Right ventricle myocardium inferior (tissue), 1 donor: ENCODE results near the gene CSTPP1. TPM values are rescaled to one million over a fixed set of nuclear protein-coding genes. Genes with fewer than 3 reads are reported as not detected.
"Not testable (repeated sequence)": the region's sequence is repeated elsewhere in the genome, so short reads cannot be mapped to it uniquely, and the experiment has no call there.

Experiments
- ATAC-seq: fragments of 200-7000 bp; cut with Tn5 transposase; one replicate; pipeline ENCODE4 v1.9.1; 2020; ENCODE audit warnings: mild to moderate bottlenecking, moderate library complexity
- DNase-seq: peaks from one replicate; pipeline ENCODE4 v3.0.0; 2021; ENCODE audit errors: missing footprints
- intact Hi-C: fragments of 100-400 bp; cut with DNase I; formaldehyde crosslinking; loops from one replicate; pipeline ENCODE4 v1.11.0; 2022
- total RNA-seq: library from RNA; stranded (reverse); fragmentation: NEBNext Ultra II Directional; extraction: Animal tissue kit (Norgen Biotek cat#: 25700); gene quantifications from one replicate; pipeline ENCODE4 v1.2.1, GENCODE V29; 2021
- donor health status: DM: no; HTN: yes; CAD: no; lungs with severe emphysema.

The CSTPP1 gene
- total RNA-seq, 1 donor from 2014 or later, result 11.0 TPM

DNA sequence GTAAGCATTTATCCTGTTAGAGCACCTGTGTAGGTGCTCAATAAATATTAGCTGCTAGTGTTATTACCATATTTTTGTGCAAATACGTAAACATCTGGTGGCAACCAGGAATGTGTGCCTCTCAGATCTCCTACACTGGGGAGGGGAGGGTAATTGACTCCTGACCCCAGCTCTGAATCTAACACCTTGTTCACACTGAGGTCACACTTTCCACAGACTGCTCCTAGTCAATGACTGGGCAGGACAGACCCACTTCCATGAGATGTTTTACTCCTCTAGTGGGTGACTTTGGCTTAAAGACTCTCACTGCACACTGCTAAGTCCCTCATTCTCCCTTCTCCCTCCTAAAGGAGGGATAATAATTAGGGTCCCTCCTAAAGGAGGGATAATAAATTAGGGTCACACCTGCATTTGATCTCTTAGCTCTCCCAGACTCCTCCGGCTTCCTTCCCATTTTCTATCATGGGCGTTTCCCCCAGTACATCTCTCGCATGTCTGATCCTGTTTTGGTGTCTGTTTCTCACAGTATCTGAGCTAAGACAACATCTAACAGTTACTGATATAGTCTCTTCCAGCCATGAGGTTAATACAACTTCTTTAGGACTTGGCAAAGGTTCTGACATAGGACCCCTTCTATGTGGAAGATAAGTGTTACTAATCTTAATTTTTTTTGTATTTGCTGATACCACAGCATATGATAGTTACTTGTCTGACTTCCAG is 8.0 kb downstream of the CSTPP1 start:
- intact Hi-C loops, result no loop called here
- ATAC-seq, result no peak
- no peak for DNase-seq

DNA sequence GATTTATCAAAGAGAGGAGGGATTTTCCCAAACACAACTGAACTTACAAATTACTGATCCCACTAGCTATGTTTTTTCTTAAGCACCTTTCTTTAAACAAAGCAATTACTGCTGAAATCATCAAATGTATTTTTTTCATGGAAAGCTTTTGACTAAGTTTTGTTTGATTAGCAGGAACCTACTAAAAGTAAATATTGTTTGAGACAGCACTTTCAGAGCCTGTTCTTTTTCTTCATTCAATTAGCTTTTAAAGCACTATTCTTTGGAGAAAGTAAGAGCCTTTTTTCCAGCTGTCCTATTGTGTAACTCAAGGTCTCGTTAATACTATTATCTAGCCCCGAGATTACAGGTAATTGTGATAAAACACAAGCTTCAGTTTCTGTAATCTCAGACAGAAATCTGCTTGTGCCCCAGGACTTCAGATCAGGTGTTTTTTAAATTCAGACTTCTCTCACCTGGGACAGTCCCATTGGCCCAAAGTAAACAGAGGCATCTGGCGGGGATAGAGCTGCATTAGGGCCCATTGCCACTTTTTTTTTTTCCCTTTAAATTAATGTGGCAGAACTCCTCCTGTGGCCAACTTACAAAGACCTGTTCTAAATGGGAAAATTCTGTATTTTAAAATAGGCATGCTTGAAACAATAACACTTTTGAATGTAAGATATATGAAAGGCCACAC is 11.0 kb downstream of the CSTPP1 start:
- ATAC-seq, result no peak
- intact Hi-C loops, result no loop called here

DNA sequence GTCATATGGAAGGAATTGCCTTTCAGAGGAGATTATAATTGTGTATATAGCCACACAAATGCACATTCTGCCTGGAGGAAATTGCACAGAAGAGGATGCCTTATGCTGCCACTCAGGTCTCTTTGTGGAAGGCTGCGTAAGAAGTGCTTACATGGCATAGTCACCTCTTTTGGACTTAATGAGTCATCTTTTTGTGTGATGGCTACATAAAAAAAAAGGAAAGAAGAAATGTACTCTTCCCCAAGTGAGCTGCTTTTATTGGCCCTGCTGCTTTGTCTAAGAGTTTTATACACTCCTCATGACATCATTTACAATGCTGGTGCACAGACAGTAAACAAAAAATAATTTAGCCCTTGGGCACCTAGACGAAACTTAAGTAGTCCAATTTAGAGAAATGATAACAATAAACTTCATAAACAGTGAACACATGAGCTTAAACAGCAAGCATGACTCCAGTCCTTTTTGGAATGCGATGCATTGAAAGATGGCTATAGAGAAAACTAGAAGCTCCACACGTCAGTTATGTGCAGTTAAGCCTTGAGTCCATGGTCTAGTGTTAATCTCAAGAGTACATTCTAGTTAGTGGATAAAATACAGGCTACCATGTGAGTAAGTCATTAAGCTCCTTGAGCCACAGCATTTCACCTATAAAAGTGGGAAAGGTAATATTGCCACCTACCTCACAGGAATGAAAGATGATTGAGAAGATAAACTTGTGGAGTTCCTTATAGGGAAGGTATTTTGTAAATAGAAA is 12.0 kb downstream of the CSTPP1 start:
- intact Hi-C loops, result no loop called here
- no peak for ATAC-seq
- DNase-seq, result no peak

More for the DNA sequence above, 11.0 kb downstream of the CSTPP1 start:
- no peak for DNase-seq

DNA sequence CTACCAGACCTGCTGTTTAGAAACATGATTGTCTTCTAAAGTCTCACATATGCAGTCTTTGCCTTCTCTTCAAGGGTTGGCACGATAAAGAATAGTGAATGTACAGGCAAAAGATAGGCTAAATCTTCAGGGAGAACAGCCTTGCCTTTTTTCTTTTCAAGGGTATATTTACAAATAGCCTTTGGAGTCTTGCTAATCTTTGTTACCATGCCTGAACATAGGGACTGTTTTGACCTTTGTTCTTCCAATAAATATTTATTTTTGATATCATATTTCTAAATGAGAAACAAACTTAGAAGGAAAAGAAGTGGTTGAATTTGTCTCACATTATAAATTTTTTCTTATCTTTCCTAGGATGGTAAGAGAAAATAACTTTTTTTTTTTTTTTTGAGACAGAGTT is 12.7 kb downstream of the CSTPP1 start:
- DNase-seq (no peak), ATAC-seq (no peak)
- intact Hi-C loops, result no loop called here

DNA sequence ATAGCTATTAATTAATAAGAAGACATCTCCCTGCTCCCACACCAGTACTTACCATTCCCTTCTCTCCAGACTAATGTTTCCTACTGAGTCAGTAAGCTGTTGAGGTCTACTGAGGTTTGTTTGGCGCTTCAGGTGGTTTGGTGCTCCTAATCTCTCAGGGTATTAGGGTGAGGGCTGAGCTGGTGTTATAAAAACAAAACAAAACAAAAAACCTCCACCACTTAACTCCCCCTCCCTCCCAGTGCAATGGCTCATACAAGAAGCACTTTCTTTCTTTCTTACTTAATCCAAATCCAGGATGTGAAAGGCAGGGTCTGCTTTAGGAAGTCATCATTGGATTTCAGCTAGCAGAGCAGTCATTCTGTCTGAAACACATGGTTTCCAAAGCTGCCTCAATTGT is 15.3 kb downstream of the CSTPP1 start:
- DNase-seq, result no peak
- no peak for ATAC-seq
- intact Hi-C loops, result no loop called here

DNA sequence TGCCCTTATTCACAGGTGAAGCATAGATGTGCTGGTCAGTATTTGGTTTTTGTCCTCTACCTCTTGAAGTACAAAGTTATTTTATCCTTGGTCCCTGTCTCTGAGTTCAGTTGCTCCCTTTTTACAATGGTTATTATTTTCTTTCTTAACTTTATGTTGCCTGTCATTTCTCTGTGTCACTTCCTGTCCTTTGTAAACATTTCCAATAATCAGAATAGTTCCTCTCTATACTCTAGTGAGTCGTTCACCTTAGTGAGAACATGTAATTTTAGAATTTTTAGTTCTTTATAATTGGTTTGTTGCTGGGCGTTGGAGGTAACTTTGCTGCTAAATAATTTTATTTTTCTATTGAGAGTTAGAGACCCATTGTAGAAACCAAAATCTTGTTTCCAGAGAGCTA is 16.0 kb downstream of the CSTPP1 start:
- intact Hi-C loops, result no loop called here
- ATAC-seq (no peak), DNase-seq (no peak)

DNA sequence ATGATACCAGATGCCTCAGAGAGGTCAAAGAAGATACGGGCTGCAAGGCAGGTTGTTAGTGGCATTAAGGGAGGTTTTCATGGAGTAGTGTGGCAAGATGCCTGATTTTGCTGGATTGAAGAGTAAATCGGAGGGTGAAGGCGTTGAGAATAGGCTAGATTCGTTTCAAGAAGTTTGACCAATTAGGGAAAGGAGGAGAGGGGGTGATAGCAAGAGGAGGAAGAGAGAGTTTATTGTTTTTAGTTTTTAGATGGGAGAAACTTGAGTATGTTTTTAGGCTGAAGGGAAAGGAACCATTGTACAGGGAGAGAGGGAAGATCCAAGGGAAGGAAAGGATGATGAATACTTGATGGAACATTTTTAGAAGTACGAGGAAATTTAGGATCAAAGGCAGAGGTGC is 16.5 kb downstream of the CSTPP1 start:
- intact Hi-C loops, result no loop called here
- ATAC-seq, result no peak
- no peak for DNase-seq

DNA sequence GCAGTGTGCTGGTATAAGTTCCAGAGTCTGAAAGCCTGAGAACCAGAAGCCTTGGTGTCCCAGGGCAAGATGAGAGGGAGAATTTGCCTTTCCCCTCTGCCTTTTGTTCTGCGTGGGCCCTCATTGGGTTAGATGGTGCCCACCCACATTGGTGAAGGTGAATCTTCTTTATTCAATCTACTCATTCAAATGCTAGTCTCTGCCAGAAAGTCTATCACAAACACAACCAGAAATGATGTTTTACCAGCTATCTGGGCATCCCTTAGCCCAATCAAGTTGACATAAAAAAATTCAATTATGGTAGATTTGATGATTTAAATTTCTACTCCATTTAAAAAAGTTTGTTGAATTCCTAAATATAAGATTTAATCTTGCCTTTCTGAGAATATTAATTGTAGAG is 22.2 kb downstream of the CSTPP1 start:
- intact Hi-C loops, result no loop called here
- no peak for DNase-seq
- no peak for ATAC-seq

DNA sequence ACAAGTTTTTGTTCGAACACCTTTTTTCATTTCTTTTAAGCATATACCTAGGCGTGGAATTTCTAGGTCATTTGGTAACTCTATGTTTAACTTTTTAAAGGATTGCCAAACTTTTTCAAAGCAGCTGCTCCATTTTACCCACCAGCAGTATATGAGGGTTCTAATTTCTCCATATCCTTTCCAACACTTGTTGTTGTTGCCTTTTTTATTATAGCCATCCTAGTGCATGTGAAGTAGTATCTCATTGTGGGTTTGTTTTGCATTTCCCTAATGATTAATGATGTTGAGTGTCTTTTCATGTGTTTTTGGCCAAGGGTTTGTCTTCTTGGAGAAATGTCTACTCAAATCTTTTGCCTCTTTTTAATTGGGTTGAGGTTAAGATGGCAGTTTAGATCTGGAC is 24.5 kb downstream of the CSTPP1 start:
- DNase-seq (no peak), ATAC-seq (no peak)
- intact Hi-C loops, result no loop called here

DNA sequence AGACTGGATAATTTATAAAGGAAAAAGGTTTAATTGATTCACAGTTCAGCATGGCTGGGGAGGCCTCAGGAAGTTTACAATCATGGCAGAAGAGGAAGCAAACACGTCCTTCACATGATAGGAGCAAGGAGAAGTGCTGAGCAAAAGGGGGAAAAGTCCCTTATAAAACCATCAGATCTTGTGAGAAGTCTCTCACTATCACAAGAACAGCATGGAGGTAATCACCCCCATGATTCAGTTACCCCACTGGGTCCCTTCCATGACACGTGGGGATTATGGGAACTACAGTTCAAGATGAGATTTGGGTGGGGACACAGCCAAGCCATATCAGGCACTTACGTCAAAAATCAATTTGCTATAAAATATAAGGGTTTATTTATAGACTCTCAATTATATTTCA is 25.3 kb downstream of the CSTPP1 start:
- DNase-seq, ATAC-seq, intact Hi-C loops: not testable (repeated sequence)

DNA sequence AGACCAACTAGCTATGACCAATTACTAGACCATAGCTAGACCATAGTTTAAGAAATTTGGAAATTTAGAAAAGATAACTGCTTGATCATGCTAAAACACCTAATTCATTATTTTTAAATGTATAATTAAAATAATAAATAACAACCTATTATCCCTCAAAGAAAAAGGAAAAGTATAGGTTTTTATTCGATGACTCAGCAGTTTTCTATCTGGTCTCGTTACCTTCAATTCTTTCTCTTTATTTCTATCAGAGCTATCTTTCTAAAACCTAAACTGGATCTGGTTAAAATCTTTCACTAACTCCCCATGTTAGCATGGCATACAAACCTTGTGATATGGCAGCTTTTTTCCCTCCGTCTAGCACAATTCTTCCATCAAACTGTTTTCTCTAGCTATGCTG is 27.3 kb downstream of the CSTPP1 start:
- no peak for DNase-seq
- ATAC-seq, result no peak
- intact Hi-C loops, result no loop called here

DNA sequence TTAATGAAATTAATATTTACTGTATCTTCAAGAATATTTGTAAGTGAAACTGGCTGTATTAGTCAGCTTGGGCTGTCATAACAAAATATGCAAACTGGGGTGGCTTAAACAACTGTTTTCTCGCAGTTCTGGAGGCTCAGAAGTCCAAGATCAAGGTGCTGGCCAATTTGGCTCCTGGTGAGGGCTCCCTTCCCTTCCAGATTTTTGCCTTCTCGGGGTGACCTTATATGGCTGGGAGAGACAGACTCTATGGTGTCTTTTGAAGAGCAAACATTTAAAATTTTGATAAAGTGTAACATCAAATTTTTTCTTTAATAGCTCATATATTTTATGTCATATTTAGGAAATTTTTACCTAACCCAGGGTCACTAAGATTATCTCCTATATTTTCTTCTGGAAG is 30.2 kb downstream of the CSTPP1 start:
- ATAC-seq, result no peak
- DNase-seq, result no peak
- intact Hi-C loops, result no loop called here

DNA sequence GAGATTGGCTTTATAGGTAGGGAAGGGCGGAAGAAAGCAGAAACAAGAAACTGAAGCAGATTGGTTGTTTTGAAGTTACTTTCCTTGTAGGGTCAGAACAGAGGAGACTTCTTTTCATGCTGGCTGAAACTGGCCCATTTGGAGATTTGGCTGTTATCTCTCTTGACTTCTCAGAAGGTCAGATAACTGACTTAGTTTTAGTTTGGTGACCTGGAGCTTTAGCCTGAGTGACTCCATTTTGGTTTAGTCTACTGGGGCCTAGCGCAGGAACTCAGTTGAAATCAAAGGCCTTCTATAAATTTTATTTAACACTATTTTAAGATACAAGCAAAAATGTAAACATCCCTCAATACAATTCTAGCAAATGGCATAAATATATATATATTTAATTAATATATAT is 31.4 kb downstream of the CSTPP1 start:
- intact Hi-C loops, result no loop called here

DNA sequence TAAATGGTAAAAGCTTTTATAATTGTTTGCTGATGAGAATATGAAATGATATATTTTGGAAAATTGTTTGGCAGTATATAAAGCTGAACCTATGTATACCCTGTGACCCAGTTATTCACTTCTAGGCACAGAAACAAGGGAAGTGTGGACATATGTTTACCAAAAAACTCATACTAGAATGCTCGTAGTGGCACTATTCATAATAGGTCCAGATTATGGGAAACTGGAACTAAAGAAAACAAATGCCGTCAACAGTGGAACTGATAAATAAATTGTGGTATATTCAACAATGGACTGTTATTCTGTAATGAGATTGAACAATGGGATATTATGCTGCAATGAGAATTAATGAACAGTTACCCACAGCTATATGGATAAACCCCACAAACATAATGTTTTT is 32.8 kb downstream of the CSTPP1 start:
- intact Hi-C loops, result no loop called here
- ATAC-seq, result no peak
- no peak for DNase-seq

More for the DNA sequence above, 31.4 kb downstream of the CSTPP1 start:
- ATAC-seq (no peak), DNase-seq (no peak)

DNA sequence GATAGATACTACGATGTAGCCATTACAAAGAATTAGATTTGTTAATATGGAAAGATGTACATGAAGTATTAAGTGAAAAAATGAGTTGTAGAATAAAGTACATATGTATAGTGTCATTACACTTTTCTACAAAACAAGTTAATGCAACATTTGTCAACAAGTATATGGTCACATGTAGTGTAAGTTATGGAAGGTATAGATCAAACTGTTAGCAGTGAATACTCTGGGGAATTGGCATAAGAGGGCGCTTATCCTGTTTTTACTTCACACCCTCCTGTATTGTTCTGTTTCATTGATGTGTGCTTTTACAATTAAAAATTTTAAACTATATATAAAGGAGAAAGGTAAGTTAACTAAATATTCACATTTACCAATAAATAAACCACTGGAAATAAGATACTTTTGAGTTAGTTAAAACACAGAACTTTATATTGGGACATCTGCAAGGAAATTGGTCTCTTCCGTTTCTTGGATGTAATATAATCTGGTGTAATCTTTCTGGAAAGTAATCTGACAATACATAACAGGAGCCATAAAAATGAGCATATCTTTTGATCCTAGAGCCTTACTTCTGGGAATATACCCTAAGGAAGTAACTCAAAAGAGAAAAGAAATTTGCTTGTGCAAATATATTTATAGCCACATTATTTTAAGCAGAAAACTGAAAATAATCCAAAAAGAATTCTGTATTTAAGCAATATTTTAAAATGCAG is 34.5 kb downstream of the CSTPP1 start:
- no peak for ATAC-seq
- DNase-seq, result no peak

DNA sequence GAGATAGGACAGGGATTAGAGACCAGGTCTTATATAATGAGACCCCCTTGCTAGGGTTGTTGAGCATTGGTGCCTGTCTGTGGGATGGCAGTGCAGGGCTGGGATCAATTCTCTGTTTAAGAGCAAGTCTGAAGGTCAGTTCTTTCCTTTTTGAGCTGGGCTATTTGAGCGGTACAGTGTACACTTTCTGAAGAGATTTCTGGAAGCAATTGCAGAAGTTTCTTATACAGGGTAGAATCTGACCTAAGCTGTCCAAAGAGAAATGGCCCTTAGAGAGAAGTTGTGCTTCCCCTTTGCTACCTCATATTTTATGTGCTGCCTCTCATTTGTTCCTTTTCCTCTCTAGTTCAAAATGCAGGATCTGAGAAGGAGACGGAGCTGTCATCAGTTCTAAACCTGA is 35.8 kb downstream of the CSTPP1 start:
- ATAC-seq, result no peak
- no peak for DNase-seq
- intact Hi-C loops, result no loop called here

More for the DNA sequence above, 34.5 kb downstream of the CSTPP1 start:
- intact Hi-C loops, result no loop called here

DNA sequence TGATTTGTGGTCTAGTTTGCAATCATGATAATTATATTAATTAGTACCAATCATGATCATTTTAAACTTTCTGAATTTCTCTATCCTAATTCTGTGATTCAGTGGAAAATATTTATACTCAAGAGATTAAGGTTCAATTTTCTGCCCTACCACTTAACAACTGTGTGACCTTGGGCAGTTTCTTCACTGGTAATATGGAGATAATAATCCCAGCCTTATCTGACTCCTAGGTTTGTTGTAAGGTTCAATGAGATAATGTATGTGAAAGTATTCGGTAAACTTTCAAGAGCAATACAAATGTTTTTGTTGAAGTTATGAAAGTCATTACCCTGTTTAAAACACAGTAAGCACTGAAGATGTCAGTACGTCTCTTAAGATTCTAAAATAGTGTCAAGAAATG is 36.3 kb downstream of the CSTPP1 start:
- DNase-seq (no peak), ATAC-seq (no peak)
- intact Hi-C loops, result no loop called here

DNA sequence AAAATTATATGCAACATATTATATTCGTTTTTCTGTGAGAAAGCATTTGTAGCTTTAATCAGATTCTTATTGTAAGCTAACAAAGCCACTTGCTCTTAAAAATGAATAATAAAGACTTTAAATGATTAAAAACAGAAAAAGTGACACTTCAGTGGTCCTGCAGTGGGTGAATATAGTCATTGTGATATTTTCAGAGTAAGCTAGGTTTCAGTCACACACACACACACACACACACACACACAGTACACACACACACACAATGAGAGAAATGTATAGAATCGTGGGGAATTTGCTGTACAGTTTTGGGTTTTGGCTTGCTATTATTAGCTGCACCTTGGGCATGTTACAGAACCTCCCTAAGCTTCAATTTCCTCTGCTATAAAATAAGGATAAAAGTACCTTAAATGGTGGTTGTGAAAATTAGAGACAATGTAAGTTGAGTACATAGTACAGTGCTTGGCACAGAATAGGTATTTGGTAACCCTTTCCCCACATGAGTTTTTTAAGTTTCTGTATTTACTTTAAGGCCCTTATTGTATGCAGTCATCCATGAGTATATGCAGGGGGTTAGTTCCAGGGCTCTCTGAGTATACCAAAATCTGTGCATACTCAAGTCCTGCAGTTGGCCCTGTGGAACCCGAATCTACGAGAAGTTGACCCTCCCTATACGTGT is 39.8 kb downstream of the CSTPP1 start:
- DNase-seq, result no peak
- intact Hi-C loops, result no loop called here
- no peak for ATAC-seq
